HEK293T (cell line): ENCODE measurements around the gene CCDC68.
A peak's percentile ranks its signal among the peaks of the same experiment; 100 is the strongest.

Source experiments
- CTCF ChIA-PET: fragments of 350-600 bp; formaldehyde crosslinking; extraction: SDS; loops from one replicate; lab custom pipeline; 2021; ENCODE audit warnings: antibody characterized with exemption, inconsistent platforms; lab: Yijun Ruan, JAX
- POLR2A ChIA-PET: fragments of 350-600 bp; formaldehyde crosslinking; extraction: SDS; loops from one replicate; lab custom pipeline; 2020; ENCODE audit warnings: antibody characterized with exemption, inconsistent platforms; lab: Yijun Ruan, JAX
- DNase-seq: peaks from one replicate; pipeline ENCODE4 v3.0.0; 2012; ENCODE audit warnings: mixed read lengths; ENCODE audit errors: extremely low spot score
- ARNT ChIP-seq: fragments of 450-650 bp; IDR thresholded peaks from 2 replicates; pipeline ENCODE4 v1.6.1; 2017; ENCODE audit warnings: mild to moderate bottlenecking
- BHLHE40 ChIP-seq: fragments of 450-650 bp; IDR thresholded peaks from 2 replicates; pipeline ENCODE4 v1.6.1; 2016; ENCODE audit warnings: mild to moderate bottlenecking, moderate library complexity, borderline replicate concordance
- CTBP1 ChIP-seq: fragments of 450-650 bp; IDR thresholded peaks from 2 replicates; pipeline ENCODE4 v1.6.1; 2016; ENCODE audit warnings: borderline replicate concordance
- ELF4 ChIP-seq: fragments of 450-650 bp; IDR thresholded peaks from 2 replicates; pipeline ENCODE4 v1.6.1; 2017; ENCODE audit warnings: antibody characterized with exemption
- FOXA1 ChIP-seq: fragments of 450-650 bp; IDR thresholded peaks from 2 replicates; pipeline ENCODE4 v1.6.1; 2016; ENCODE audit warnings: mild to moderate bottlenecking
- FOXK2 ChIP-seq: fragments of 450-650 bp; IDR thresholded peaks from 2 replicates; pipeline ENCODE4 v1.6.1; 2016; ENCODE audit warnings: mild to moderate bottlenecking
- FOXM1 ChIP-seq: fragments of 450-650 bp; IDR thresholded peaks from 2 replicates; pipeline ENCODE4 v1.6.1; 2017; ENCODE audit warnings: mild to moderate bottlenecking, borderline replicate concordance
- HDGF ChIP-seq: fragments of 450-650 bp; IDR thresholded peaks from 2 replicates; pipeline ENCODE4 v1.6.1; 2017; ENCODE audit warnings: antibody characterized with exemption, borderline replicate concordance
- L3MBTL2 ChIP-seq: fragments of 450-650 bp; conservative IDR thresholded peaks from 2 replicates; pipeline ENCODE4 v1.6.1; 2016; ENCODE audit warnings: mild to moderate bottlenecking
- LEF1 ChIP-seq: fragments of 450-650 bp; IDR thresholded peaks from 2 replicates; pipeline ENCODE4 v1.6.1; 2017; ENCODE audit warnings: mild to moderate bottlenecking, borderline replicate concordance
- NFRKB ChIP-seq: fragments of 450-650 bp; IDR thresholded peaks from 2 replicates; pipeline ENCODE4 v1.6.1; 2016; ENCODE audit warnings: mild to moderate bottlenecking, moderate library complexity
- SP1 ChIP-seq: fragments of 450-650 bp; IDR thresholded peaks from 2 replicates; pipeline ENCODE4 v1.6.1; 2017
- SUZ12 ChIP-seq: fragments of 450-650 bp; IDR thresholded peaks from 2 replicates; pipeline ENCODE4 v1.6.1; 2016; ENCODE audit warnings: mild to moderate bottlenecking
- TARDBP ChIP-seq: fragments of 450-650 bp; IDR thresholded peaks from 2 replicates; pipeline ENCODE4 v1.6.1; 2016
- ZNF384 ChIP-seq: fragments of 450-650 bp; IDR thresholded peaks from 2 replicates; pipeline ENCODE4 v1.6.1; 2016
- TF ChIP-seq, protein P1 (sequence below): fragments of 450-650 bp; IDR thresholded peaks from 2 replicates; pipeline ENCODE4 v1.6.1; 2016

CCDC68 gene

GRCh38 chr18:54958704-54959625 is at the start of gene CCDC68:
Gene CCDC68, minus strand, starts transcription at chr18:54959461. Its CDS starts 16,670 bp downstream, at chr18:54942791.
- ChIA-PET POLR2A (no interaction called here), CTCF (no interaction called here)
- TF ChIP-seq BHLHE40, result no peak
- TF ChIP-seq LEF1, result no peak
- TF ChIP-seq NFRKB, result no peak
- TF ChIP-seq, protein P1, sequence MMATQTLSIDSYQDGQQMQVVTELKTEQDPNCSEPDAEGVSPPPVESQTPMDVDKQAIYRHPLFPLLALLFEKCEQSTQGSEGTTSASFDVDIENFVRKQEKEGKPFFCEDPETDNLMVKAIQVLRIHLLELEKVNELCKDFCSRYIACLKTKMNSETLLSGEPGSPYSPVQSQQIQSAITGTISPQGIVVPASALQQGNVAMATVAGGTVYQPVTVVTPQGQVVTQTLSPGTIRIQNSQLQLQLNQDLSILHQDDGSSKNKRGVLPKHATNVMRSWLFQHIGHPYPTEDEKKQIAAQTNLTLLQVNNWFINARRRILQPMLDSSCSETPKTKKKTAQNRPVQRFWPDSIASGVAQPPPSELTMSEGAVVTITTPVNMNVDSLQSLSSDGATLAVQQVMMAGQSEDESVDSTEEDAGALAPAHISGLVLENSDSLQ, result no peak
- no peak for TF ChIP-seq FOXK2
- TF ChIP-seq ELF4, result no peak
- no peak for TF ChIP-seq HDGF
- no peak for TF ChIP-seq TARDBP
- TF ChIP-seq CTBP1, result no peak
- TF ChIP-seq L3MBTL2, result no peak
- no peak for TF ChIP-seq FOXA1
- TF ChIP-seq FOXM1, result no peak
- no peak for TF ChIP-seq ZNF384
- TF ChIP-seq ARNT, result no peak
- no peak for TF ChIP-seq SUZ12
- no peak for TF ChIP-seq SP1
- DNase-seq, result peak; percentile 56

GRCh38 chr18:55007602-55008001 is 48.3 kb upstream of the CCDC68 start:
- ChIA-PET CTCF (no interaction called here), POLR2A (no interaction called here)
- no peak for DNase-seq
- TF ChIP-seq CTBP1, result no peak
- no peak for TF ChIP-seq NFRKB
- no peak for TF ChIP-seq TARDBP
- TF ChIP-seq LEF1, result no peak
- TF ChIP-seq ARNT, result no peak
- no peak for TF ChIP-seq BHLHE40
- TF ChIP-seq HDGF, result no peak
- no peak for TF ChIP-seq FOXM1
- no peak for TF ChIP-seq SUZ12
- no peak for TF ChIP-seq ZNF384

DNA sequence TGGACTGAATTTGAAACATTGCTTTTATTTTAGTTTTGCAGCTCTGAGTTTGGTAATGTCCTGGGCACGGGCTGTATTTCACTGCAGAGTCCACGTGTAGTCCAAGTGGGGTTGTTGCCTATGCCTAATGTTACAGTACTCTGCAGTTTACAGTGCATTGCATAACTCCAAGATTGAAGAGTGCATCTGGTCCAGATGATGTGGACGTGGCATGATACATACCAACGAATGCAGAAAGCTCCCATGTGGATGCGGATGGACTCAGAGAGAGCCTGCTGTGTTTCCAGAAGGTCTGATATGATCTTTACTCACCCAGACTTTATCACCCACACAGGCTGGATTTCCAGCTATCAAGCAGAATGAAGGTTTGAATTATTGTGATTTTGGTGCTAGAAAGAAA is 44.4 kb upstream of the CCDC68 start:
- POLR2A ChIA-PET, result no interaction called here
- TF ChIP-seq ARNT, result no peak
- no peak for TF ChIP-seq HDGF
- TF ChIP-seq NFRKB, result no peak
- no peak for TF ChIP-seq TARDBP
- no peak for TF ChIP-seq FOXA1
- TF ChIP-seq L3MBTL2, result no peak
- no peak for TF ChIP-seq SP1
- TF ChIP-seq BHLHE40, result no peak
- DNase-seq, result no peak
- CTCF ChIA-PET, result no interaction called here

- CTCF ChIA-PET, result no interaction called here
- no peak for DNase-seq
- POLR2A ChIA-PET, result no interaction called here
- TF ChIP-seq ZNF384, result no peak
- no peak for TF ChIP-seq NFRKB
- TF ChIP-seq SUZ12, result no peak
- no peak for TF ChIP-seq FOXM1
- TF ChIP-seq, protein P1, result no peak
- TF ChIP-seq FOXK2, result no peak
These were observed 43.0 kb upstream of the CCDC68 start for GRCh38 chr18:55002261-55002660.

DNA sequence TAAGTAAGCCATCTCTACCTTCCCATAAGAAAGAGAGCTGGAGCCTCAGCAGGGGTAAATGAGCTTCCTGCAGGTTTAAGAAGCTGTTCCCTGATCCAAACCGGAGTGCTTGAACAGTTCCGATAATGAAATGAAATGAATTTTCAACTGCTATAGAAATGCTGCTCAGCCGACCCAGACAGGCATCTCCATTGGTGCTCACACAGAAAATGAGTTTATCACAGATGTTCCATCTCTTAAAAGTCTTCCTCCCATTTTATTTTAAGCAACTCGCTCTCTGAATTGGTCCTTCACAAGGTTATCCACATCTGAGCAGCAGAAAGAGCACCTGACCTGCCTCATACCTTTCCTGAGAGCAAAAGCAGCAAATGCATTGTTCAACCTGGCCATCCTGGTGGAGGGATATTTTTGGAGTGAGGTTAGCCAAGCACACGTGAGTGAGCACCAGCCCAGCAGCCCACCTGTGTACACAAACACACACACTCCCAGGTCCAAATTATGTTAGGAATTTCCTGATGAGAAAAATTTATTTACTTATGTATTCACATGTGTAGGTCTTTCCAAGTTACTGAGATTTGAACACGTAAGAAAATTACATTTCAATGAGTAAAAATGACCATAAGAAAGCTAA is 42.2 kb upstream of the CCDC68 start:
- ChIA-PET POLR2A (no interaction called here), CTCF (no interaction called here)
- TF ChIP-seq FOXM1 (no peak), TARDBP (no peak), L3MBTL2 (no peak), SP1 (no peak), NFRKB (no peak), FOXA1 (no peak), LEF1 (no peak), BHLHE40 (no peak)
- TF ChIP-seq, protein P1, result no peak
- DNase-seq, result no peak

- CTCF ChIA-PET, result no interaction called here
- no peak for TF ChIP-seq SP1
- no peak for TF ChIP-seq HDGF
- TF ChIP-seq FOXM1, result no peak
- TF ChIP-seq CTBP1, result no peak
- no peak for TF ChIP-seq ELF4
- no peak for TF ChIP-seq ZNF384
- TF ChIP-seq BHLHE40, result no peak
- no peak for TF ChIP-seq LEF1
- no peak for TF ChIP-seq FOXK2
- TF ChIP-seq ARNT, result no peak
- no peak for TF ChIP-seq SUZ12
- no peak for DNase-seq
- POLR2A ChIA-PET, result no interaction called here
These were observed 41.3 kb upstream of the CCDC68 start for GRCh38 chr18:55000529-55000928.
